K562 (cell line): ENCODE results near the gene NCKAP1. TPM values are rescaled to one million over a fixed set of nuclear protein-coding genes. Genes with fewer than 3 reads are reported as not detected.

ENCODE experiments used
- CHD7 ChIP-seq: fragments of 200-600 bp; sonication (generic); IDR thresholded peaks from one replicate; pipeline ENCODE4 v1.6.1; 2012; ENCODE audit warnings: mild to moderate bottlenecking, low read depth, low read length, inconsistent platforms
- POLR2A ChIP-seq: fragments of 450-650 bp; conservative IDR thresholded peaks from 2 replicates; pipeline ENCODE4 v1.6.1; 2016
- polyA plus RNA-seq, 8 experiments: library from polyadenylated mRNA; depleted of rRNA in 4 of 8; stranded (reverse) in 5 of 8; unstranded in 3 of 8; fragments of >200 nt; fragmentation: Nextera tagmentation in 2 of 8; fragmentation: Illumina TruSeq in 1 of 8; extraction: Ambion mirVana in 2 of 8; extraction: Trizol in 1 of 8; gene quantifications; 2 replicates each; pipeline versions ENCODE4 v1.2.1 to v1.2.3, GENCODE V29; 2011 to 2014; ENCODE audit warnings: inconsistent platforms in 1 of 8, missing spikeins in 1 of 8
- total RNA-seq, 7 experiments: library from RNA; depleted of rRNA in 6 of 7; stranded (reverse); fragments of >200 nt in 6 of 7; fragmentation: Illumina TruSeq in 2 of 7; extraction: Trizol in 2 of 7; gene quantifications; 2 replicates each; pipeline versions ENCODE4 v1.2.1 to v1.2.3, GENCODE V29; 2011 to 2021; ENCODE audit warnings: low replicate concordance in 1 of 7

Gene NCKAP1
- total and polyA plus RNA-seq, 9 of the 15 experiments (the other 6 are each of a cell fraction or from before 2014, with no cell fraction given) = 34.0 to 153 (median 88.7) TPM

DNA sequence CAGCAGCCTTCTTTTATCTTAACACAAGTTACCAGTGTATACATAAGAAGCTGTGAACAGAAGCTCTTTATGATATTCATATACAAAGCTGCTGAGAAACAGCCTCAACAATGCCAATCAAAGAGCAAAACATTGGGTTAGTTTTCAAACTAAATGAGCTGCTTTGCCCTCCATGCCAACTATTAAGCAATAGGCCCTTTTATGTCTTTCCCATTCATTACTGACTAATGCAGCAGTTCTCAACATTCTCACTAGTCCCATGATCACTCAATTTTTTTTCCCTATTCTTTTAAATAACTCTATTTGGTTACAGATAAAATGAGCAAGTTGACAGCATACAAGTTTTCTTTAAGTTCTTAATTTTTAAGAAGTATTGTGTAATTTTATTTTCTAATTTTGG, 114.0 kb downstream of the NCKAP1 start (continued):
- TF ChIP-seq CHD7 = no peak
- TF ChIP-seq POLR2A = no peak
